22Rv1 (cell line): ENCODE data around the gene FGF3.

Source experiments
- CTCF ChIP-seq: fragments of 450-650 bp; IDR thresholded peaks from 2 replicates; pipeline ENCODE4 v1.5.1; 2017; ENCODE audit warnings: mild to moderate bottlenecking
- ZFX ChIP-seq: fragments of 450-650 bp; IDR thresholded peaks from 2 replicates; pipeline ENCODE4 v1.6.1; 2017; ENCODE audit warnings: antibody characterized with exemption, borderline replicate concordance

- no peak for TF ChIP-seq CTCF
- no peak for TF ChIP-seq ZFX
These were observed 40.8 kb downstream of the FGF3 start for GRCh38 chr11:69778373-69778772.
